ENCODE measurements around the gene FSTL4. TPM values are rescaled to one million over a fixed set of nuclear protein-coding genes. Genes with fewer than 3 reads are reported as not detected.

FSTL4 gene
- total and polyA plus RNA-seq, 2 of the 13 experiments (the other 11 are each of a cell fraction or from before 2014, with no cell fraction given), result 2.1 to 3.0 TPM

GRCh38 chr5:133256276-133256675 lies 356.1 kb downstream of the FSTL4 start (continued):
- TF ChIP-seq SOX6 (IDR thresholded peaks at IDR 0.05) (no peak), SOX6 (CRISPR knock-in tag; IDR thresholded peaks at IDR 0.05) (peak; percentile 23; the same call in 1 of the 2 replicates), POLR2AphosphoS5 (IDR thresholded peaks at IDR 0.05; ENCODE audit: low read depth, low read length) (no peak), SIN3A (IDR thresholded peaks at IDR 0.05; ENCODE audit: borderline replicate concordance, low read depth, low read length) (no peak), RCOR2 (CRISPR knock-in tag; IDR thresholded peaks at IDR 0.05) (peak; percentile 39; the same call in 1 of the 2 replicates), ZNF839 (CRISPR knock-in tag; IDR thresholded peaks at IDR 0.05; ENCODE audit: borderline replicate concordance) (no peak), RBAK (CRISPR knock-in tag; IDR thresholded peaks at IDR 0.05) (no peak), ZNF878 (CRISPR knock-in tag; IDR thresholded peaks at IDR 0.05) (no peak), HOXD1 (CRISPR knock-in tag; IDR thresholded peaks at IDR 0.05) (no peak), AHR (CRISPR knock-in tag; IDR thresholded peaks at IDR 0.05) (no peak), PAX8 (CRISPR knock-in tag; IDR thresholded peaks at IDR 0.05; ENCODE audit: borderline replicate concordance) (no peak), PCBP1 (IDR thresholded peaks at IDR 0.05; ENCODE audit: borderline replicate concordance, low read depth, low read length) (no peak), ZNF225 (CRISPR knock-in tag; IDR thresholded peaks at IDR 0.05) (no peak), THAP11 (CRISPR knock-in tag; IDR thresholded peaks at IDR 0.05) (0 out of 2 replicates have a peak, but pooled peaks have one; percentile 24), SP5 (CRISPR knock-in tag; IDR thresholded peaks at IDR 0.05; ENCODE audit: borderline replicate concordance, low read depth) (peak; percentile 38; the same call in 1 of the 2 replicates), SUZ12 (IDR thresholded peaks at IDR 0.05; ENCODE audit: low read depth, low read length) (no peak), GATAD2A (CRISPR knock-in tag; IDR thresholded peaks at IDR 0.05) (0 out of 2 replicates have a peak, but pooled peaks have one; percentile 13), USF2 (IDR thresholded peaks at IDR 0.05; ENCODE audit: low read depth, low read length) (no peak), USF2 (CRISPR knock-in tag; IDR thresholded peaks at IDR 0.05; ENCODE audit: borderline replicate concordance) (peak; percentile 22; the same call in 1 of the 2 replicates), E2F2 (CRISPR knock-in tag; IDR thresholded peaks at IDR 0.05; ENCODE audit: borderline replicate concordance) (no peak), ZHX2 (IDR thresholded peaks at IDR 0.05; ENCODE audit: low read depth) (no peak), ZHX2 (CRISPR knock-in tag; IDR thresholded peaks at IDR 0.05; ENCODE audit: borderline replicate concordance) (no peak), ZNF383 (CRISPR knock-in tag; IDR thresholded peaks at IDR 0.05; ENCODE audit: borderline replicate concordance) (no peak), JUN (CRISPR knock-in tag; IDR thresholded peaks at IDR 0.05) (no peak)

Data from HepG2 (cell line).